Stimulated activated naive CD8-positive, alpha-beta T cell treated with anti-CD3 and anti-CD28 coated beads, Interleukin-15, Interleukin-2, amounts not matched to agents 100 ng/mL and 50 ng/mL, for 24 hours (primary cell): ENCODE data around the gene WDPCP.

Source experiments
- H3K27ac Mint-ChIP-seq: one replicate; pipeline ENCODE4 v1.8.0; 2021; ENCODE audit warnings: mild to moderate bottlenecking, mixed read lengths
- H3K27me3 Mint-ChIP-seq: one replicate; pipeline ENCODE4 v1.8.0; 2021; ENCODE audit warnings: mixed read lengths
- H3K36me3 Mint-ChIP-seq: one replicate; pipeline ENCODE4 v1.8.0; 2021; ENCODE audit warnings: low read depth, mixed read lengths
- H3K4me1 Mint-ChIP-seq: one replicate; pipeline ENCODE4 v1.8.0; 2021; ENCODE audit warnings: low read depth, mixed read lengths
- H3K4me3 Mint-ChIP-seq: one replicate; pipeline ENCODE4 v1.8.0; 2021; ENCODE audit warnings: mild to moderate bottlenecking, mixed read lengths
- H3K9me3 Mint-ChIP-seq: one replicate; pipeline ENCODE4 v1.8.0; 2021; ENCODE audit warnings: mixed read lengths

The WDPCP gene

DNA sequence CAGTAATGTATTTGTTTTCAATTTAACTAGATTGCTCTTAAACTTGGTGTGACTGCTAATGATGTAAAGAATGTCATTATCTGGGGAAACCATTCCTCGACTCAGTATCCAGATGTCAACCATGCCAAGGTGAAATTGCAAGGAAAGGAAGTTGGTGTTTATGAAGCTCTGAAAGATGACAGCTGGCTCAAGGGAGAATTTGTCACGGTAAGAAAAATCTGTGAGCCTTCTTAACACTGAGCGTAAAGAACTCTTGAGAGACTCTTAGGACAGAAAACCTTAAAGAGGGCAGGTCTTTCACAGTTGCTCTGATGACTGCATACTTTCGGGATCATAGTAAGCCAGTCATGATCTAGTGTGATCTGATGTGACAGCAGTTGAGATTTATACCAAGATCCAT is 16.4 kb upstream of the WDPCP start:
- H3K4me1 Mint-ChIP-seq, result no peaks in the 10 kb centered on the region
- H3K4me3 Mint-ChIP-seq, result no peak overlapping the region
- H3K9me3 Mint-ChIP-seq, result no peaks in the 10 kb centered on the region
- H3K27me3 Mint-ChIP-seq, result no peaks in the 10 kb centered on the region
- H3K27ac Mint-ChIP-seq, result no peak overlapping the region
- H3K36me3 Mint-ChIP-seq, result peaks cover 70% of the 10 kb centered on the region

DNA sequence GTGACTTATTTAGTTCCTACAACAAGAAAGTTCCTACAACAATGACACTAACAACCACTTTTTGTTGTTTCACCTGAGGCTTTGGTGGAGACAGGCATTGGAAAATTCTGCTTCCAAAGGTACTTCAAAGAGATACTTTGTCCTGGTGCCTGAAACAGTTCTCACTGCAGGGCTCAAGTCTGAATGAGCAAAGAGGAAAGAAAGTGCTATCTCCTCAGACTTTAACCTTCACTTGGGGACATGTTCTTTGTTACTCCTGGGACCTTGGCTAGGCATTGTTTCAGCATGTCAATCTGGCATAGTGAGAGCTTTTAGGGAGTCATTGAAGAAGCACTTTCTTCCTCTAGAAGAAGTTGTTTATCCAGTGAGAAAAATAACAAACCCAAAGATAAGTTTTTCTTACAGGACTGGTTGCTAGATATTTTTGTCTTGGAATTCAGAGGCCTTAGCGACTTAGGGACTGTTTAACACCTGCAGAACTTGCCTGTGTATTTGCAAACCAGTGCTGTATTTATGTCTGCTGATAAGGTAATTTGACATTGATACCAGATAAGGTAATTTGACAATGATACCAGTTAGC is 12.7 kb upstream of the WDPCP start:
- Mint-ChIP-seq H3K9me3 (no peaks in the 10 kb centered on the region), H3K27ac (peak overlapping the region; percentile 19), H3K4me1 (no peaks in the 10 kb centered on the region), H3K4me3 (no peak overlapping the region), H3K36me3 (peaks cover 78% of the 10 kb centered on the region), H3K27me3 (no peaks in the 10 kb centered on the region)

DNA sequence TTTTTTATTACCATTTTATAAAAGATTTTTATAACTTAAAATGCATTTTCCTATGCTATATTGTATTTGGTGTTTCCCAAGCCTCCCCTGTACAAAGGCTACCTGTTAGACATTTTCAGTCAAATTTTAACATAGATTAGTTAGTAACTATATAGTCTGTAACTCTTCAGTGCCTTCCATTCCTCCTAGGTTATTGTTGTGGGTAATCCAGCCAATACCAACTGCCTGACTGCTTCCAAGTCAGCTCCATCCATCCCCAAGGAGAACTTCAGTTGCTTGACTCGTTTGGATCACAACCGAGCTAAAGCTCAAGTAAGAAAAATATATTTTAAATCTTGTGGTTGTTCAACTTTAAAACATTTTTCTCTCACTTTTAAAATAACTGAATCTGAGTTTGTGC is 10.7 kb upstream of the WDPCP start:
- Mint-ChIP-seq H3K4me3 (no peak overlapping the region), H3K4me1 (peaks cover 2% of the 10 kb centered on the region), H3K27ac (no peak overlapping the region), H3K9me3 (no peaks in the 10 kb centered on the region), H3K27me3 (no peaks in the 10 kb centered on the region), H3K36me3 (peaks cover 81% of the 10 kb centered on the region)

DNA sequence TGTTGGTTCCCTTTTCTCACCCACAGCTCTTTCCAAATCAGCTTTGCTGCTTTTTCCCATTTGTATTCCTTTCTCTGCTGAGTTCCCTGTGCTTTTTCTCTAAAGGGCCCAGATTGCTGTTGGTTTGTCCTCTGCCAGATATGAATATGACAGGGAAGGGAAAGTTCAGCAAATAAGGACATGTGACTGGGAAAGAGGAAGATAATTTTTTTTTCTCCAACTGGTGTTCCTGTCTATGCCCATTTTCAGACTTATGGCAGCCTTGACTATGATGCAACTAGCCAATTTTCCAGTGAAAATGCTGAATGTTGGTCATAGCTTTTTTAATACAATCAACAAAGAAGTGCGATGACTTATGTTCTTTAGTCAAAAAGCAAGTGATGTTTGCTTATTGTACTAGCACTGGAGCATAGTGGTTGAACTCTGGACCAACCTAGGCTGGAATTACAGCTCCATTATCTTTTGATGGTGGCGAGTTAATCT is 8.2 kb upstream of the WDPCP start:
- Mint-ChIP-seq H3K27ac (no peak overlapping the region), H3K4me1 (peaks cover 18% of the 10 kb centered on the region), H3K4me3 (no peak overlapping the region), H3K36me3 (peaks cover 79% of the 10 kb centered on the region), H3K9me3 (no peaks in the 10 kb centered on the region), H3K27me3 (no peaks in the 10 kb centered on the region)

DNA sequence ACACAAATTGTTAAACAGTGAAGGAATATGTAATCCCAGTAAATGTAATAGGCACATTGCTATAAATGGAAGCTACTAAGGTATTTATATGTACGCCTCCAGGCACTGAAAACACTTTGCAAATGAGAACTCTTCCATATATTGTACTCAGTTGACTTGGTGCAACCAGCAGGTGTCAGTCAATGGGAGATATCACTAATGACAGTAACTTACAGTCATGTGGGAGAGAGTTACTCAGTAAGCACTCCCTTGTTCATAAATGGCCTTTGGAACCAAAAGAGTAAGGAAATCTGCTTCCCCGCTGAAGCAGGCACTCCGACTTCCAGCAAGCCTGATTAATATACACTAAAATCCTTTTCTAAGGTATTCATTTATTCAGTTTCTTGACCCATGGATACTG is 6.4 kb upstream of the WDPCP start:
- H3K4me3 Mint-ChIP-seq, result no peak overlapping the region
- H3K36me3 Mint-ChIP-seq, result peaks cover 77% of the 10 kb centered on the region
- no peak overlapping the region for H3K27ac Mint-ChIP-seq
- H3K9me3 Mint-ChIP-seq, result no peaks in the 10 kb centered on the region
- H3K4me1 Mint-ChIP-seq, result peaks cover 34% of the 10 kb centered on the region
- H3K27me3 Mint-ChIP-seq, result no peaks in the 10 kb centered on the region

DNA sequence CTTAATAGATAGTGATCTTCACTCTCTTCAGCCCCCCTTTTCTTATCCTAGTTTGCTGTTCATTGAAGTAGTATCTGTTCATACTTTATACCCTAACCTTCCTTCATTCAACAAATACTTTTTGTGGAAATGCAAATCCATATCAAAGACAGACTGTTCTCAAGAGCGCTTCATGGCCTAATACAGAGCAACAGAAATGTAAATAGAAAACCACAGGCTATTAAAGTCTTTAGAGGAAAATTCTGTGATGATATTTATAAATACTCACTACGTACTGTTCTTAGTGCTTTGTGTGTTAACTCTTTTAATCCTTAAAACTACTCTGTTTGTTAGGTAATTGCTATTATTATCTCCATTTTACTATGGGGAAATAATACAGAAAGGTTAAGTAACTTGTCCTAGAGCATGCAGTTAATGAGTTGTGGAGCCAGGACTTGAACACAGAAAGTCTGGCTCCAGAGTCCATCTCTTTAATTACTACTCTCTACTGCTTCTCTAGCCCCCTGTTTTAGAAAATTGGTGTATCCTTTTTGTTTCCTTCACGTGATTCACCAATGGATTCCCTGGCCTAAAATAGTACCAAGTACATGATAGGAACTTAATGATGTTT is 3.4 kb upstream of the WDPCP start:
- H3K27ac Mint-ChIP-seq, result no peak overlapping the region
- no peak overlapping the region for H3K4me3 Mint-ChIP-seq

DNA sequence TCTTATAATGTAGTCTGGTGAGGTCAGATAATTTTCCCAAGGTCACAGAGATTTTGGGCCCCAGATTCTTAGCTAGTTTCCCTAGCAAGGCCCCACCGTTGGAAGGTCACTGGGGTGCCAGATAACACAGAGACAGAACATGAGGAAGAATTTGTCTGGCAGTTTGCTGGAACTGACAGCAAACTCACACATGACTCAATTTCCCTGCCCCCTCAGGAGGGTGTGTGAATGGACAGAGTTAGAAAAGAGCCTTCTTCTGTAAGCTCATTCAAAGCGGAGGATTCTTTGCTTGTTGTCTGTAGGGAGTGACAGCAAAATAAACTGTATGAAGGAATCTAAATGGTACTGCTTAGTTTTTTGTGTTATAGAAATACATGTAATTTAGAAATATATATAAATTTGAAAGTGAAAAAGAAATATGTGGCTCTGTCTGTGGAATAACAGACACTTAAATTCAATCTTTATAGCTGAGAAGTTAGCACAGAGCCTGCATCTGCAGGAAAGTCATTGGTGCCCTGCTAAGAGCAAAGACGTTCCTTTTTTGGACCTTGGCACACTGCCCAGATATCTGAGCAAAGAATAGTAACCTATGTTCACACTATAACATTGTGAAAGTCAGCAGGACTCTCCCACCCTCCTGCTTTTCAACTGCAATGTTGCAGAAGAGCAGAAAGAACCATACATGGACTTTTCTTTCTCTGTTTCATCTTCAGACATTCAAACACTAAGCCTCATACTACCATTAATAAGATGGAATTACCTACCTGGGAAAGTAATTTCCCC is 2.5 kb upstream of the WDPCP start:
- Mint-ChIP-seq H3K9me3 (no peaks in the 10 kb centered on the region), H3K4me1 (peaks cover 58% of the 10 kb centered on the region), H3K36me3 (peaks cover 51% of the 10 kb centered on the region), H3K27ac (peak overlapping the region; percentile 56), H3K27me3 (no peaks in the 10 kb centered on the region), H3K4me3 (peak overlapping the region; percentile 95)

More for the DNA sequence above, 3.4 kb upstream of the WDPCP start:
- Mint-ChIP-seq H3K9me3 (no peaks in the 10 kb centered on the region), H3K27me3 (no peaks in the 10 kb centered on the region), H3K36me3 (peaks cover 59% of the 10 kb centered on the region), H3K4me1 (peaks cover 50% of the 10 kb centered on the region)

DNA sequence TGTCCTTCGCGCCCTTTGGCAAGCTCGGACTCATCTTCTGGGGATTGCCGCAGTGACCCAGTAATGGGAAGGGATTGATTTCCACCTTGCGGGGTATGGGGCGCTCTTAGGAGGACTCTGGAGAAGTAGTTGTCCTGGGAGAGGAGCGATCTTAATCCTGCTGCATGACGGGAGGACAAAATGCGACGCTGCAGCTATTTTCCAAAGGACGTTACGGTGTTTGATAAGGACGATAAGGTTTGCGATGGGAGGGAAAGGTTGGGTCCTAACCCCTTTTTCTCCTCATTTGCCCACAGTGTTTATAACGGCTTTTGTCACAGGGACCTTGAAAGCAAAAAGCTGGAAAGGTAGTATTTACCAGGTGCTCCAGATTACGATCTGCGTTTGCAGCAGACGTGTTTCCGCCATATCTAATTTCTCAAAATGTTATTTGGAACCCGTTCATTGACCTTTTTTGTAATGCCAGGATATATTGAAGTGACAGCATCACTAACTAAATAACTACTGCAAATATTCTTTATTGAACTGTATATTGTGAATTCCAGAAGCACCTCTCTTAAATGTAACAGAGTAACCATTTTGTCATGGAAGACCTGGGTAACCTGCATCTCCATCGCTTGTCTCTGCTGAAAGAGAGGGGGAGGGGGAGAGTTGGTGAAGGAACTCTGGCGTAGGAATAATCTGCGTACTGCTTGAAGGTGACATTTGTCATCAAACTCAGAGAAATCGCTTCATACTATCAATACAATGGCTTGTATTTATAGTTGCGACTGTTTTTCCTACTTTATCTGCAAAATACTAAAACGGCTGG is 1.1 kb upstream of the WDPCP start:
- peaks cover 58% of the 10 kb centered on the region for H3K4me1 Mint-ChIP-seq
- H3K27ac Mint-ChIP-seq, result peak overlapping the region; percentile 97
- no peaks in the 10 kb centered on the region for H3K27me3 Mint-ChIP-seq
- H3K4me3 Mint-ChIP-seq, result peak overlapping the region; percentile 95
- no peaks in the 10 kb centered on the region for H3K9me3 Mint-ChIP-seq
- H3K36me3 Mint-ChIP-seq, result peaks cover 36% of the 10 kb centered on the region

DNA sequence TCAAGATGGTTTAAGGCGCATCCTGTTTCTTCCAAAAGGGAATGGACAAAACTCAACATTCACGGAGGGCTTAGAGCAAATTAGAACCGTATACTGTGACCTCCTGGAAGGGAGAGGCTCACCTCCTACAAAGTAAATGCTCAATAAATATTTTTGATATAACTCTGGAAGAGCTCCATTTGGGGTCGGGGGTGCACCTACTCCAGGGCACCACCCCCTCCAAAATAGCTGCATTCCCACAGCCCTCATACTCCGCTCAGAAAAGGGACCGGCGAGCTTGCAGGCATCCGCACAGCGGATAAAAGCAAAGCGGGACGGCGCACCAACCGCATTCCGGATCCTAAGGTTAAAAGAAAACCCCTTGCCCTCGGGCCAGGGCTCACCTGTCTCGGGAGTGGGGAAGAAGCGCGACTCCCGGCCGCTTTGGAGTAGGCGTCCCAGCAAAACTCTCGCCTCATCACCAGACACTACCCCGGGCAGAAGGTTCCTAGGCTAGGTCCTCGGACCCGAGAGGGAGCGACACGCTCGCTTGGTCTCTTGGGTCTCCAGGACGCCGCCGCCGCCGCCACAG is 378 bp downstream of the WDPCP start:
- H3K36me3 Mint-ChIP-seq, result peaks cover 22% of the 10 kb centered on the region
- H3K27ac Mint-ChIP-seq, result peak overlapping the region; percentile 97
- peaks cover 46% of the 10 kb centered on the region for H3K4me1 Mint-ChIP-seq
- H3K4me3 Mint-ChIP-seq, result peak overlapping the region; percentile 95
- no peaks in the 10 kb centered on the region for H3K9me3 Mint-ChIP-seq
- H3K27me3 Mint-ChIP-seq, result no peaks in the 10 kb centered on the region

DNA sequence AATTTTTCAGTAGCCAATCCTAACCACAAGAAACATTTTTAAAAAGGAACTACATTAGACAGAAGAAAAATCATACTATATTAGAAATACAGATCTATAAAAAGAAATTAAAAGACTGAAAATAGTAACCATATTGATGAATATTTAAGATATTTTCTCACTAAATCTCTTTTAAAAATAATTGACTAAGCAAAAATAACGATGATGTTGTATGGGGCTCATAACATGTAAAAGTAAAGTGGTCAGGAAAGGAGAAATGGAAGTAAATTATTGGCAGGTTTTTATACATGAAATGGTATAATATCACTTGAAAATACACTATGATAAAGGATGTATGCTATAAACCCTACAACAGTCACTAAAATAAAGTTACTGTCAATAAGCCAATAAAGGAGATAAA is 5.4 kb downstream of the WDPCP start:
- H3K27me3 Mint-ChIP-seq, result no peaks in the 10 kb centered on the region
- H3K27ac Mint-ChIP-seq, result no peak overlapping the region
- no peaks in the 10 kb centered on the region for H3K9me3 Mint-ChIP-seq
- H3K4me3 Mint-ChIP-seq, result no peak overlapping the region
- no peaks in the 10 kb centered on the region for H3K36me3 Mint-ChIP-seq
- peaks cover 19% of the 10 kb centered on the region for H3K4me1 Mint-ChIP-seq

DNA sequence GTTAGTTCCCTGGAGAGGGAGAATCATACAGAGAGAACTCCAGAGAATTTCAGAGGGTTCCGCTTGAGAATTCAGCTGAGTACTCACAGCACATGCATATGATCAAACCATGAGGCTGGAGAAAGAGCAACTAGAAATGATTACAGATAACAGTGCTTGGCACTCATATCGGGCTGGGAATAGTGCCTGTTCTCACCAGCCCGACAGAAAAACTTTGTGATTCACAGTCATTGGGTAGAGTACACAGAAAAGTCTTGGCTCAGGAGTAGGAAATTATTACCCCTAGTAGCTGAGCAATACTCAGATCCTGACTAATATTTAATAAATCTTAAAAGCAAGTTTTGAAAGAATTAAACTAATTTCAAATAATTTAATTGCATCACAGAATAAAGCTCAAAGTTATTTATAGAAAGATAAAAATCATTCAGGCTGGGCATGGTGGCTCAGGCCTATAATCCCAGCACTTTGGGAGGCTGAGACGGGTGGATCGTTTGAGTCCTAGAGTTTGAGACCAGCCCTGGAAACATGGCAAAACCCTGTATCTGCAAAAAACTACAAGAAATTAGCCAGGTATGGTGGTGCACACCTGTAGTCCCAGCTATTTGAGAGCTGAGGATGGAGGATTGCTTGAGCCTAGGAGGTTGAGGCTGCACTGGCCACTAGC is 6.8 kb downstream of the WDPCP start:
- Mint-ChIP-seq H3K9me3 (no peaks in the 10 kb centered on the region), H3K27me3 (no peaks in the 10 kb centered on the region), H3K27ac (no peak overlapping the region), H3K4me1 (peaks cover 6% of the 10 kb centered on the region), H3K4me3 (no peak overlapping the region), H3K36me3 (no peaks in the 10 kb centered on the region)

DNA sequence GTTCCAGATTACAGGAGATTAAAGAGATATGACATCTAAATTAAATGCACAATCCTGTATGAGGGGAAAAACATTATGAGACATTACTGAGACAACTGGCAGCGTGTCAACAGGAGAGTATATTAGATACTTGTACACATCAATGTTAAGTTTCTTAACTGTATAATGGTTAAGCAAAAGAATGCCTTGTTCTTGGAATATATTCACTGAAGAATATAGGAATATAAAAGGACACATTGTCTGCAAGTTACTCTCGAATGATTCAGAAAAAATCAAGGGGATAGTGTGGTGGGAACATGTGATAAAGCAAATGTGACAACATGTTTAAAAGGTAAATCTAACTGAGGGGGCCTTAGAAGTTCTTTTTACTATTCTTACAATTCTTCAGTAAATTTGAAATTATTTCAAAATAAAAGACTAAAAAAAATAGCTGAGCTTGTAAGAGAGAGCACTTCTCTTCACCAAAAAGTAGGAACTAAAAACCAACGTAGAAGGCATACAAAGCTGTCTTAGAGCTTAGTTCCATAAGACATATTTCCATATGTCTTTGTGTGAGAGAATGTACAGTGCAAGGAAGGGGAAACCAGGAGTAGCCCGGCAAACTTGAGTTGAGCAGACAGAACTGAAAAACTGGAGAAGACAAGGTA is 7.5 kb downstream of the WDPCP start:
- Mint-ChIP-seq H3K4me1 (no peaks in the 10 kb centered on the region), H3K27me3 (no peaks in the 10 kb centered on the region), H3K4me3 (no peak overlapping the region), H3K36me3 (no peaks in the 10 kb centered on the region), H3K27ac (no peak overlapping the region), H3K9me3 (no peaks in the 10 kb centered on the region)

DNA sequence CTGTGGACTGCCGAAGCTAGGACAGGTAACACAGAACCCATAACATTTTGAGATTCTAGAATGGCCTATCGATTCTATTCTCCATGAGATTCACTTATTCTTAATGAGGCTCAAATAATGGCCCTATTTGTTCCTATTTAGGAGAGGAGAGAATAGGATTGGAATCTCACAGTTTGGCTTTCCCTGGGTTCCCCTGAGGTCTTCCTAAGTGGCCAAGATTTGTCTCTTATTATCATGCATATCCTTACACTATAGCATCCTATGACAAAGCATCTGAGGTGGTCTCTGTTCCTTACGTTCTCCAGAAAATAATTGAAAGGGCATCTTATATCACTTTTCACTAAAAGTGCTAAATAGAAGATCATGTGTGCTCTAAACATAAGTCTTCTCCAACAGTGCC is 9.5 kb downstream of the WDPCP start:
- H3K27ac Mint-ChIP-seq, result no peak overlapping the region
- no peak overlapping the region for H3K4me3 Mint-ChIP-seq
- H3K27me3 Mint-ChIP-seq, result no peaks in the 10 kb centered on the region
- peaks cover 4% of the 10 kb centered on the region for H3K36me3 Mint-ChIP-seq
- no peaks in the 10 kb centered on the region for H3K4me1 Mint-ChIP-seq
- peaks cover 5% of the 10 kb centered on the region for H3K9me3 Mint-ChIP-seq

DNA sequence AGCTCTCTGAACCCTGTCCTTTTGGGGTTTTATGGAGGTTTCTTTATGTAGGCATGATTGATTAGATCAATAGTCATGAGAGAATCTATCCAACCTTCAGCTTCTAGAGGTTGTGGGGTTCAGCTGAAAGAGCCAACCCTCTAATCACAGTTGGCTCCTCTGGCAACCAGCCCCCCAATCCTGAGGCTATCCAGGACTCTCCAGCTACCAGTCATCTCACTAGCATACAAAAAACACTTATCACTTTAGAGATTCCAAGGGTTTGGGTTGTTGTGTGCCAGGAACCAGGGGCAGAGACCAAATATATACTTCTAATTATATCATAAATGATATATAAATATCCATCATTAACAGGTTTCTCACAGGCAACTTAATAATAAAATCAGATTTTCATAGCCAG is 11.7 kb downstream of the WDPCP start:
- Mint-ChIP-seq H3K36me3 (peaks cover 12% of the 10 kb centered on the region), H3K4me1 (no peaks in the 10 kb centered on the region), H3K9me3 (peaks cover 5% of the 10 kb centered on the region), H3K27me3 (no peaks in the 10 kb centered on the region), H3K4me3 (no peak overlapping the region), H3K27ac (no peak overlapping the region)
